ENCODE measurements around the gene TMEM183A. TPM values are rescaled to one million over a fixed set of nuclear protein-coding genes. Genes with fewer than 3 reads are reported as not detected.
"Not testable (repeated sequence)": the region's sequence is repeated elsewhere in the genome, so short reads cannot be mapped to it uniquely, and the experiment has no call there.

The TMEM183A gene
- total RNA-seq, 1 experiment from 2014 or later: 64.7 TPM

GRCh38 chr1:202982715-202983430 lies 24.3 kb upstream of the TMEM183A start:
- RAD21 ChIA-PET (ENCODE audit: low non-redundant PET in 1 of 2, low total read pairs in 2 of 2, uncharacterized antibody in 2 of 2, unreplicated experiment in 2 of 2): no interaction called here
- Histone ChIP-seq H2AFZ (ENCODE audit: low read depth, low read length, poor library complexity, severe bottlenecking) (peak overlapping the region; percentile 91), H3K4me2 (ENCODE audit: low read length) (peak overlapping the region; percentile 33; the same call in 1 of the 2 replicates), H3K9me2 (ENCODE audit: insufficient read depth) (no peaks in the 10 kb centered on the region), H3K4me3 (replicated peaks in 1 of 2; ENCODE audit: low read depth in 1 of 2, low read length in 2 of 2) (no peak overlapping the region), H3K9ac (ENCODE audit: low read length) (no peak overlapping the region), H3K9me3 (ENCODE audit: control insufficient read depth in 1 of 2, insufficient read depth in 1 of 2, low read depth in 1 of 2, low read length in 2 of 2) (no peaks in the 10 kb centered on the region), H4K20me1 (ENCODE audit: insufficient read depth) (no peaks in the 10 kb centered on the region), H3K36me3 (ENCODE audit: control insufficient read depth in 1 of 2, insufficient read depth in 2 of 2, low read length in 2 of 2) (no peaks in the 10 kb centered on the region), H3K4me1 (ENCODE audit: control insufficient read depth in 1 of 2, insufficient read depth in 2 of 2, low read length in 2 of 2) (peaks cover 4 to 8% of the 10 kb centered on the region in 2 experiments; a peak in 3 of 4 replicates), H3K27me3 (ENCODE audit: insufficient read depth, low read length) (no peaks in the 10 kb centered on the region; the same call in 1 of the 2 replicates), H3K27ac (ENCODE audit: low read depth, low read length) (no peak overlapping the region), H3K79me2 (ENCODE audit: insufficient read depth, low read length) (no peaks in the 10 kb centered on the region)
- TF ChIP-seq, protein P1, sequence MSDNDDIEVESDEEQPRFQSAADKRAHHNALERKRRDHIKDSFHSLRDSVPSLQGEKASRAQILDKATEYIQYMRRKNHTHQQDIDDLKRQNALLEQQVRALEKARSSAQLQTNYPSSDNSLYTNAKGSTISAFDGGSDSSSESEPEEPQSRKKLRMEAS (IDR thresholded peaks at IDR 0.05): no peak
- TF ChIP-seq REST (IDR thresholded peaks at IDR 0.05; ENCODE audit: low read depth) (no peak), SRF (IDR thresholded peaks at IDR 0.05; ENCODE audit: low read depth) (no peak), CBX3 (IDR thresholded peaks at IDR 0.05; ENCODE audit: low read depth) (peak; percentile 59), FOSL1 (IDR thresholded peaks at IDR 0.05; ENCODE audit: low read depth) (peak; percentile 39; the same call in 1 of the 2 replicates), EGR1 (IDR thresholded peaks at IDR 0.05; ENCODE audit: low read depth) (no peak), ZFX (IDR thresholded peaks at IDR 0.05) (no peak)
- TF ChIP-seq, protein P2, sequence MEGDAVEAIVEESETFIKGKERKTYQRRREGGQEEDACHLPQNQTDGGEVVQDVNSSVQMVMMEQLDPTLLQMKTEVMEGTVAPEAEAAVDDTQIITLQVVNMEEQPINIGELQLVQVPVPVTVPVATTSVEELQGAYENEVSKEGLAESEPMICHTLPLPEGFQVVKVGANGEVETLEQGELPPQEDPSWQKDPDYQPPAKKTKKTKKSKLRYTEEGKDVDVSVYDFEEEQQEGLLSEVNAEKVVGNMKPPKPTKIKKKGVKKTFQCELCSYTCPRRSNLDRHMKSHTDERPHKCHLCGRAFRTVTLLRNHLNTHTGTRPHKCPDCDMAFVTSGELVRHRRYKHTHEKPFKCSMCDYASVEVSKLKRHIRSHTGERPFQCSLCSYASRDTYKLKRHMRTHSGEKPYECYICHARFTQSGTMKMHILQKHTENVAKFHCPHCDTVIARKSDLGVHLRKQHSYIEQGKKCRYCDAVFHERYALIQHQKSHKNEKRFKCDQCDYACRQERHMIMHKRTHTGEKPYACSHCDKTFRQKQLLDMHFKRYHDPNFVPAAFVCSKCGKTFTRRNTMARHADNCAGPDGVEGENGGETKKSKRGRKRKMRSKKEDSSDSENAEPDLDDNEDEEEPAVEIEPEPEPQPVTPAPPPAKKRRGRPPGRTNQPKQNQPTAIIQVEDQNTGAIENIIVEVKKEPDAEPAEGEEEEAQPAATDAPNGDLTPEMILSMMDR (IDR thresholded peaks at IDR 0.05 in 2 of 3, conservative IDR thresholded peaks at IDR 0.05 in 1 of 3; ENCODE audit: borderline replicate concordance in 1 of 3, insufficient read depth in 1 of 3, low read depth in 2 of 3, low read length in 2 of 3): no peak
- TF ChIP-seq, protein P3, sequence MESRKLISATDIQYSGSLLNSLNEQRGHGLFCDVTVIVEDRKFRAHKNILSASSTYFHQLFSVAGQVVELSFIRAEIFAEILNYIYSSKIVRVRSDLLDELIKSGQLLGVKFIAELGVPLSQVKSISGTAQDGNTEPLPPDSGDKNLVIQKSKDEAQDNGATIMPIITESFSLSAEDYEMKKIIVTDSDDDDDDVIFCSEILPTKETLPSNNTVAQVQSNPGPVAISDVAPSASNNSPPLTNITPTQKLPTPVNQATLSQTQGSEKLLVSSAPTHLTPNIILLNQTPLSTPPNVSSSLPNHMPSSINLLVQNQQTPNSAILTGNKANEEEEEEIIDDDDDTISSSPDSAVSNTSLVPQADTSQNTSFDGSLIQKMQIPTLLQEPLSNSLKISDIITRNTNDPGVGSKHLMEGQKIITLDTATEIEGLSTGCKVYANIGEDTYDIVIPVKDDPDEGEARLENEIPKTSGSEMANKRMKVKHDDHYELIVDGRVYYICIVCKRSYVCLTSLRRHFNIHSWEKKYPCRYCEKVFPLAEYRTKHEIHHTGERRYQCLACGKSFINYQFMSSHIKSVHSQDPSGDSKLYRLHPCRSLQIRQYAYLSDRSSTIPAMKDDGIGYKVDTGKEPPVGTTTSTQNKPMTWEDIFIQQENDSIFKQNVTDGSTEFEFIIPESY (IDR thresholded peaks at IDR 0.05; ENCODE audit: extremely low read depth, insufficient replicate concordance, low read length): no peak
- CTCF ChIA-PET: no interaction called here
- POLR2A ChIA-PET: no interaction called here
- no TSS peak for BruUV-seq (replicated peaks)
- intact Hi-C loops (cut with micrococcal nuclease): no loop called here
- peak; percentile 83 for ATAC-seq
- no peak for DNase-seq (ENCODE audit: low read depth, low spot score)

DNA sequence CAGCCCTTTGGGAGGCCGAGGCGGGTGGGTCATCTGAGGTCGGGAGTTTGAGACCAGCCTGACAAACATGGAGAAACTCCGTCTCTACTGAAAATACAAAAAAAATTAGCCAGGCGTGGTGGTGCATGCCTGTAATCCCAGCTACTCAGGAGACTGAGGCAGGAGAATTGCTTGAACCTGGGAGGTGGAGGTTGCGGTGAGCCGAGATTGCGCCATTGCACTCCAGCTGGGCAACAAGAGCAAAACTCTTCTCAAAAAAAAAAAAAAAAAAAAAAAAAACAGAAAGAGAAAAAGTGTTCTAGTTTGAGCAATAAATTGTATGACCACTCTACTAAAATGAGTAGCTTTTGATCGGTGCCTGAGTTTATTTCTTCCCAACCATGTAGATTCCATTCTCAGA lies 21.1 kb upstream of the TMEM183A start:
- H3K27ac ChIP-seq (ENCODE audit: low read depth, low read length); CTCF ChIA-PET; H3K27me3 ChIP-seq (ENCODE audit: insufficient read depth, low read length); H3K36me3 ChIP-seq (ENCODE audit: control insufficient read depth in 1 of 2, insufficient read depth in 2 of 2, low read length in 2 of 2); POLR2A ChIA-PET; H3K4me2 ChIP-seq (ENCODE audit: low read length); BruUV-seq (replicated peaks); H3K4me1 ChIP-seq (ENCODE audit: control insufficient read depth in 1 of 2, insufficient read depth in 2 of 2, low read length in 2 of 2); H4K20me1 ChIP-seq (ENCODE audit: insufficient read depth); H3K9ac ChIP-seq (ENCODE audit: low read length); ATAC-seq; DNase-seq (ENCODE audit: low read depth, low spot score); H3K4me3 ChIP-seq (replicated peaks in 1 of 2; ENCODE audit: low read depth in 1 of 2, low read length in 2 of 2); H3K9me3 ChIP-seq (ENCODE audit: control insufficient read depth in 1 of 2, insufficient read depth in 1 of 2, low read depth in 1 of 2, low read length in 2 of 2); H3K9me2 ChIP-seq (ENCODE audit: insufficient read depth); H3K79me2 ChIP-seq (ENCODE audit: insufficient read depth, low read length); H2AFZ ChIP-seq (ENCODE audit: low read depth, low read length, poor library complexity, severe bottlenecking); intact Hi-C loops (cut with micrococcal nuclease): not testable (repeated sequence)
- RAD21 ChIA-PET (ENCODE audit: low non-redundant PET in 1 of 2, low total read pairs in 2 of 2, uncharacterized antibody in 2 of 2, unreplicated experiment in 2 of 2): interaction anchor here in 1 of 2 experiments (0.7 kb wide), 1 partner anchor 40 kb away, joined by 5 read pairs; no protein-coding TSS in a partner anchor
